Measurements from ENCODE around the gene RADIL.

Gene RADIL

DNA sequence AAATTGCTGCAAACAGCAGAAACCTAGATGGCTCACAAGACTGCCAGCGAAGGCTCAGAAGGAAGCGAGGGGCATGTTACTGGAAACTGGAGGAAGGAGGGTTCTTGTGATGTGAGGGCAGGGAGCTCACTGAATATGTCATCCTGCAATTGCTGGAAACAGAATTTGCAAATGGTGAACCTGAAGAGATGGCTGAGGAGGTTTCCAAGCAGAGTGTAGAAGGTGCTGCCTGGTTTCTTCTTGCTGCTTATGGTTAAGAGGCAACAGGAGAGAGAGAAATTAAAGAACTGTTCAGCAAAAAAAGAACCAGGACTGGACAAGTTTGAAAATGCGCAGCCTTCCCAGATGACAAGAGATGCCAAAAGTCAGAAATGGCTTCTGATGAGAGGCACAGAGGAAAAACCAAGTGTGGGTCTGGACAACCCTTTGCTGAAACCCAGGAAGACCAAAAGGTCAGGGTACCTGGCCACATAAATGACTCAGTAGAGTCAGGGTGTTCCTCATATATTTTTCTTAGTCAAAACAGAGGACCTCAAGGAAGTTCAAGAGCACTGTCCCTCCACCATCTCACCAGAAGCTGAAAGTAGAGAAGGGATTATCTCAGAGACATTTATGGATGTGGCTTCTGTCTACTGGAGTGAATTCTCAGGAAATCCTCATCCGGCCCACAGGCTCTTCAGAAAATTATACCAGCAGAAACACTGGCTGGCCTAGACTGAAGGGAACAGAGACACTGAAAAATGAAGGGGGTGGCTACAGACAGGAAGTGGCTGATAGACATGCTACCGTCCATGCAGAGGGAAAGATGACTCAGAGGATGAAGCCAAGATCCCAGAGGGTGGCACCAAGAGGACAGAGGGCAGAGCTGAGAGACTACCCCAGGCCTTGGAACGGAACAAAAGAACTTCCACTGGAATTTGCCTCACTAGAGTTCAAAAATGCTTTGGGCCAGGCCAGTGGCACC is 31.8 kb downstream of the RADIL start:
- in situ Hi-C loops (cut with MboI; ENCODE audit: low sequenced_read_pairs) = no loop called here

DNA sequence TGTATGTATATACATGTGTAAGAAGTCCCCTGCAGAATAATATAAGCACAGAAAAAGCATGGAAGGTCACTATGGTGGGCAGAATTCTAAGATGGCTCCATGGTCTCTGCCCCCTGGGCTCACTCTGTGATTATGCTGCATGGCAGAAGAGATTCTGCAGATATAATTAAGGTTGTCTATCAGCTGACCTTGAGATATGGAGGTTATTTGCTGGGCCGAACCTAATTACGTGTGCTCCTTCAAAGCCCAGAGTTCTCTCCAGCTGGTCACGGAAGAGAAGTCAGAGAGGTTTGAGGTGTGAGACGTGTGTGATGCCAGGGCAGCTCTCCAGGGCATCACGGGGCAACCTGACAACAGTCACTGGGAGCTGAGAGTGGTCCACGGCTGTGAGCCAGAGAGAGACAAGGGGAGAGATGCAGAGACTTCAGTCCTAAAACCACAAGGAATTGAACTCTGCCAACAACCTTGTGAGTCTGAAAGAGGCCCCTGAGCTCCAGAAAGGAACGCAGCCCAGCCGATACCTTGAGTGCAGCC is 33.2 kb downstream of the RADIL start:
- in situ Hi-C loops (cut with MboI; ENCODE audit: low sequenced_read_pairs) = no loop called here

DNA sequence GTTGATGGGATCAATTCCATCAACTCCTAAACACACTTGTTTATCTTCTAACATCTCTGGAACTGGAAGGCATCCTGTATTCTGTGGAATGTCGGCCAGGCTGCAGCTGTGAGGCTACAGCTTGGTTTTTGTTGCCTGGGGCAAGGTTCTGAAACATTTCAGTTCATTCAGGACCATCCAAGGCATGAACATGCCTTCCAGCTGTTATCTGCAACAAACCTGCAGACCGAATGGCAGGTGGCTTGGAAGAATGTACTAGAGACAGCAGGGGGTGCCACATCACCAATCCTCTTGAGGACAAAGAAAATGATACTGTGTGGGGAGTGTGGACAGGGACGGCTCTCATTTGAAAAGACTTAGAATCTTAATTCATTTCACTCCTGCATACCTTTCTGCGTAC is 34.1 kb downstream of the RADIL start:
- in situ Hi-C loops (cut with MboI; ENCODE audit: low sequenced_read_pairs) = loop anchor here (25.0 kb wide), 1 partner anchor 238 kb away; no protein-coding TSS in a partner anchor

DNA sequence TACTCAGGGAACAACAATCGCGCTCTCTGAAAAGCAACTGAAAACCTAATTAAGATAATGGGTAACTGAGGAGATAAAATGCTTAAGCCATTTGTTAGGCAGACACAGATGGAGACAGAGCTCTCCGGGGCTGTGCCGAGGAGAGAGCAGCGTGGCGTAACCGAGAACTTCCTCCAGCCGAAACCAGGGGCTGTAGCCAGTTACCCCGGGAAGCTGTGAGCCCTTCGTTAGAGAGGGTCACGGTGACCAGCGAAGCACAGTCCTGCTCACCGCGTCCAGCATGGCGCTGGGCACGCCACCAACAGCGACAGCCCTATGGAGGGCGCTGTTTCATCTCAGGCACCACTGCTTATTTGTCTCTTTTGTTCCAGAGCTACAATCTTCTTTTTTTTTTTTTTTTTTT is 37.8 kb downstream of the RADIL start:
- in situ Hi-C loops (cut with MboI; ENCODE audit: low sequenced_read_pairs) = loop anchor here (25.0 kb wide), 1 partner anchor 242 kb away; no protein-coding TSS in a partner anchor

DNA sequence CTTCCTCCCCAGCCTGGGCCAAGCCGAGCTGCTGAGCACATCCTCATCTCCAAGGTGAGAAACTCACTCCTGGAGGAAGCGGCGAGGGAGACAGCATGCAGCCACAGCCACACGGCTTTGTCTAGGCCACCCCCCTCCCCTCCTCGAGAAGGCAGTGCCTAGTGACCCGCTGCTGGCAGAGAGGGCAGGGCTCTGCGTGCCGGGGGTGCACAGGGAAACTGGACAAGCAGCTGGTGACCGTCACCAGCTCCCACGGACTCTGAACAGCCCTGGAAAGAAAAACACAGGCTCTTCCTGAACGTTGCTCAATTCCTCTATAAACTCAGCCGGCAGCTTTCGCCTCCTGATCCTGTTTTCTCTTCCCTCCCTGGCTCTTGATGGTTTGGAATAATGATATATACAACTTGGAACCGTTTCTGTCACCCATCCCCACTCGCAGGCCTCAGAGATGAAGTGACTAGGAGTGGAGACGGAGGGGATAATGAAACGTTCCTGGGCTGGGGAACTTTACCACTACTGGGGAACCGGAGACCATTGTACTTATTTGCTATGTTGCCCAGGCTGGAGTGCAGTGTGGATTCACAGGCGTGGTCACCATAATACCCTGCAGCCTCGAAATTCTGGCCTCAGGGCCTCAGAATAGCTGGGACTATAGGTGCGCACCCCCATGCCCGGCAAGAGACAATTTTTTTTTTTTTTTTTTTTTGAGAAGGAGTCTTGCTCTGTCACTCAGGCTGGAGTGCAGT is 41.0 kb downstream of the RADIL start:
- in situ Hi-C loops (cut with MboI; ENCODE audit: low sequenced_read_pairs) = loop anchor here (25.0 kb wide), 1 partner anchor 245 kb away; no protein-coding TSS in a partner anchor

DNA sequence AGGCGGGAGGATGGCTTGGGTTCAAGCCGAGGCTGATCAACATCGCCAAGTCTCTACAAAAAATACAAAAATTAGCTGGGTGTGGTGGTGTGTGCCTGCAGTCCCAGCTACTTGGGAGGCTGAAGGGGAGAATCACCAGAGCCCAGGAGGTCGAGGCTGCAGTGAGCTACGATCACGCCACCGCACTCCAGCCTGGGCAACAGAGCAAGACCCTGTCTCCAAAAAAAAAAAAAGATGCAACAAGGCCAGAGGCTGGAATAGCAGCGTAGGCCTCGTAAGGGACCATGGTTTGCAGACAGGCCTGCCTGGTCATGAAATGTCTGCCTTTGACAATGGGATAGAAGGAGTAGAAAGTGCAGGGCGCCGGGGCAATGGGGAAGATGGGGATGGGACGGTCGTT is 41.7 kb downstream of the RADIL start:
- in situ Hi-C loops (cut with MboI; ENCODE audit: low sequenced_read_pairs) = loop anchor here (25.0 kb wide), 1 partner anchor 245 kb away; no protein-coding TSS in a partner anchor

DNA sequence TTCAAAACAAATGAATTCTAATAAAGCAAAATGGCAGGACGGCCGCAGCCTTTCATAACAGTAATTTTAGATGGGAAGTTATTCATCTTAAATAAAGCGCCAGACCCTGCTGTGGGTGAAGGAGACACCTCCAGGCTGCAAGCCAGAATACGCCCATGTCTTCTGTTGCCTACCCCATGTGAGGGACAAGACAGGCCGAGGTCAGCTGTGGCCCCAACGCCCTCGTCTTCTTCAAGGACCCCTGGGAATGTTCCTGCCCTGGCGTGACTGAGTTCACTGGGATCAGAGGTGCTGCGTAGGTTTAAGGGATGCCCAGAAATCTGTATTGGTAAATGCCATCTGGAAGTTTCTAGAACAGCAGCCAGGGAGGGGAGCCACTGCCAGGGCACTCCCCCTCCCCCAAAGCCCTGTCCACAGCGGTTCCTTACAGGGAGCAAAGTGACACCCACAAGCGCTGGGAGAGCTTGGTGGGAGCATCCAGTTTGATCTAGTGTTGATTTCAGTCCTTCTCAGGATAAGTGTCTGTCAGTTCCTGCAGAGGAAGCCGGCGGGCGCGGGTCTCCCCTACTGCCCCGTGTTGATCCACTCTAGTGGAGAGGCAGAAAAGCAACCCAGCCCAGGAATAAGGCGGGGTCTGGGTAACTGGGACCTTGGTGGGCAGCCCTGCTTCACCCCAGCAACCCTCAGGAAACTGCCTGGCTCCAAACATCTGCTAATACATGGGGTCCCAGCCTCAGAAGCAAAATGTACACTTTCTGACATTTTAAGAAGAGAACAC is 42.3 kb downstream of the RADIL start:
- in situ Hi-C loops (cut with MboI; ENCODE audit: low sequenced_read_pairs) = loop anchor here (25.0 kb wide), 1 partner anchor 246 kb away; no protein-coding TSS in a partner anchor

DNA sequence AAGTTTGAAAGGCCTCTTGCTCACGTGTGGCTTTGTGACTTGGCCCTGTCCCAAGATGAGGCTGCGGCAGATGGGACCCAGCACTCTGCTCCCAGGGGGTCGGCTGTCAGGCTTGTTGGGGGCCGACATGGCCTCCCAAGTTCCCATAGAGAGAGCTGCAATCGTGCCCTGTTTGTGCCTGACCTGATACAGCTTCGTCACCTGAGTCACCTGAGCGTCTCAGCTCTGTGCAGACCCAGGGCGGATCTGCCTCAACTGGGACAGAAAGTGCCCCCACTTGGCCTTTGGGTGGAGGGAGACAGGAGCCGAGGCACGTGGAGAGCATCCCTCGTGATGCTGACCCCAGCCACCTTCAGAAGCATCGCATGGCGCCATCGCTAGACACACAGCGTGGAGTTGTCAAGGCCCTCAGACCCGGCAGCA is 43.4 kb downstream of the RADIL start:
- in situ Hi-C loops (cut with MboI; ENCODE audit: low sequenced_read_pairs) = loop anchor here (25.0 kb wide), 1 partner anchor 247 kb away; no protein-coding TSS in a partner anchor

DNA sequence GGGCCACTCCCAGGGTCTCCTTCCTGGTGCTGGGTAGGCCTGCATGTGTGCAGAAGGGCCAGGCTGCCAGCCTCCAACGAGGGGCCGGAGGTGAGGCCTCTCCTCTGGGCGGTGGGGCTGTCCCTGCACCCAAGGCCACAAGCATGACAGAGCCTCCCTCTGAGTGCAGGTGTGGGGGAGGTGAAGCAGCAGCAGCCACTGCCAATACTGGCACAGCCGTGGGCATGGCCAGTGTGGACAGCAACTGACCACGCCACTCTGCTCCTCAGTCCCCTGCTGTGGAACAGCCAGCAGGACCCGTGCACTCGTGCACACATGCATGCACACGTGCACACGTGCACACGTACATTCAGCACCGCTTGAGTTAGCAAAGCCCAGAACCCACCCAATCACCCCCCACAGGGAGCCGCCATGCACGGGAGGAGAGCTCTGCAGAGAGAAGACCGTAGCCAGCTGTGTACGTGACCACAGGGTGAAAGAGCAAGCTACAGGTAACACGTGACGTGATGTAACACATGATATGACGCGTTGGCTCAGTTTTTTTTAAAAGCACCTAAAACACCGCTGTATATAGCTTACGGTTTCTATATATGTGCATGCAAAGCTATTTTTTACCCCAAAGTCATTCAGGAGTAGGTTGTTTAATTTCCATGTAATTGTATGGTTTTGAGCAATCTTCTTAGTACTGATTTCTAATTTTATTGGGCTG is 44.7 kb downstream of the RADIL start:
- in situ Hi-C loops (cut with MboI; ENCODE audit: low sequenced_read_pairs) = loop anchor here (25.0 kb wide), 1 partner anchor 249 kb away; no protein-coding TSS in a partner anchor

DNA sequence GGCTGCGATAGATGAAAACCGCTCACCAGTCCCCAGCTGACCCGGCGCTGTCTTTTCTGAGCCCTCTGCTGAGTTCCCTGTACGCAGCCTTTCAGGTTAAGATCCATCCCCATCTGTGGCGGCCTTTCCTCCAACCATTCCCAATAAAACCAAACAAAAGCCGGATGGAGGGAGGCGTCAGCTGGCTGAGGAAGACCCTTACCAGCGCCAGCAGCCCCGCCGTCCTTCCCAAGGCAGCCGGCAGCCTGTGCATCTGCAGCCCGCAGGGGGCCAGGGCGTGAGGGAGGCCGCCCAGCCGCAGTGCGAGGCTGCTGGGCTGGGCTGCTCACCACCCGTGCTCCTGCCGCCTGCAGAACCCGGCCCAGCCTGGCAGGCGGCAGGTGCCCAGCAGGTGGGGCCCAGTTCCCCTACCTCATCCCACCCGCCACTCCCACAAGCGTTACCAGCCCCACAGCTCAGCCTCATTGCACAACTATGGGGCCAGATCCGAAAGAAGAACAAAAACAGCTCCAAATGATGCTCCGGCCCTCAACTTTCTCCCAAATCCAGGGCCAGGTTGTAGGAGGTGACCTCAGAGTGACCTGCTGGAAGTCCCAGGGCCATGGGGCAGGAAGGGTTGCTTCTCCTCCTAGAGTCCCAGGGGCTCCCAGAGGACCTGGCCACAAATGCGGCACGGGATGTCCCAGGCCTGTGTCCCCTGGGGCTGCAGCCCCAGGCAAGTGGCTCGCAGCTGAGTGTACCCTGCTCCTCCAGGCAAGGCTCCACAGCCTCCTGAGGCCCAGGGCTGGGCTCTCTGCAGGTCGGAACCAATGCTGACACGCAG is 45.5 kb downstream of the RADIL start:
- in situ Hi-C loops (cut with MboI; ENCODE audit: low sequenced_read_pairs) = loop anchor here (25.0 kb wide), 1 partner anchor 249 kb away; no protein-coding TSS in a partner anchor

DNA sequence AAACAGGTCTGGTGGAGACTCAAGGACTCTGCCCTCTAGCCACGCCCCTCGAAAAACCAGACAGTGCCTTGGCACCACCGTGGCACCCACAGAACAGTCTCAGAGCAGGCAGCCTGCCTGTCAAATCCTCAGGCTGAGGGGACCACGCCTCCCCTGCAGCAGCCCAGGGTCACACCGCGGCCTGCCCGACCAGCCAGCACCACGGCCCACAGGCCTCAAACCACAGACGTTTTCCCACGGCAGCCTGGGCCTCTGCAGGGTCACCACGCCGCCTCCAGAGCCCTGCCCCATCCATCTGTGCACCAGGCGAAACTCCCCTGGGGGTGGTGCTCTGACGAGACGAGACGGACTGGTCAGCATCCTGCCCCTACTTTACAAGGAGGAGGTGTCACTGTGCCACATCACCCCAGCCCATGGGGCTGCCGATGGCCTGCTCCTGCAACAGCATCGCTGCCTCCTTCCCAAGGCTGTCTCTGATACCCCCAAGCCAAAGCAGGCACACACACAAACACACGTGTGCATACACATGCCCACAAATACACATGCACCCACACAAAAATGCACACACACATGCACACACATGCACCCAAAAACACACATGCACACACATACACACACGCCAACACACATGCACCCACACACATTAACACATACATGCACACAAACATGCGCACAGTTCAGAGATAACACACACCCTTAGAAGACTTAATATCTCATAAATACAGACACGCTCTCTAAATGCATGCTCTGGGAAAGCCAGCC is 46.3 kb downstream of the RADIL start:
- in situ Hi-C loops (cut with MboI; ENCODE audit: low sequenced_read_pairs) = loop anchor here (25.0 kb wide), 1 partner anchor 250 kb away; no protein-coding TSS in a partner anchor

DNA sequence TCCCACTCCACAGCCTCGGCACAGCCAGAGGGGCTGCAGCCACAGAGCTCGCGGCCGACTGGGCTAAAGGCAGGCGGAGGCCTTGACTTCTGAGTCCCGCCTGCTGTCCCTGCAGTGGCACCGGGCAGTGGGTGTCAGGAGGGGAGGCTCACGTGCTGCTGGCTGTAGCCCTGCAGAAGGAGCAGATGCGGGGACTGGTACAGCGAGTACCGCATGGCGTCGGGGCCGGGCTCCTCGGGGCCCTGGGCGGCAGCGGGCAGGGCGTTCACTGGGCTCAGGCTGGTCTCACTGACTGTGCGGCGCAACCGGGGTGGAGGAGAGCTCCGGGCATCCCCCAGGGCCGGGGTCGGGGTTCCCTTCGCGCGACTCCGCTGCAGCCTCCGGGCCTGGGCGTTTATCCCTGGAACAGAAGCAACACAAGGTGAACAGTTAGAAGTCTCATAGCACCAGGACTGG is 47.3 kb downstream of the RADIL start:
- in situ Hi-C loops (cut with MboI; ENCODE audit: low sequenced_read_pairs) = loop anchor here (25.0 kb wide), 1 partner anchor 251 kb away; no protein-coding TSS in a partner anchor

DNA sequence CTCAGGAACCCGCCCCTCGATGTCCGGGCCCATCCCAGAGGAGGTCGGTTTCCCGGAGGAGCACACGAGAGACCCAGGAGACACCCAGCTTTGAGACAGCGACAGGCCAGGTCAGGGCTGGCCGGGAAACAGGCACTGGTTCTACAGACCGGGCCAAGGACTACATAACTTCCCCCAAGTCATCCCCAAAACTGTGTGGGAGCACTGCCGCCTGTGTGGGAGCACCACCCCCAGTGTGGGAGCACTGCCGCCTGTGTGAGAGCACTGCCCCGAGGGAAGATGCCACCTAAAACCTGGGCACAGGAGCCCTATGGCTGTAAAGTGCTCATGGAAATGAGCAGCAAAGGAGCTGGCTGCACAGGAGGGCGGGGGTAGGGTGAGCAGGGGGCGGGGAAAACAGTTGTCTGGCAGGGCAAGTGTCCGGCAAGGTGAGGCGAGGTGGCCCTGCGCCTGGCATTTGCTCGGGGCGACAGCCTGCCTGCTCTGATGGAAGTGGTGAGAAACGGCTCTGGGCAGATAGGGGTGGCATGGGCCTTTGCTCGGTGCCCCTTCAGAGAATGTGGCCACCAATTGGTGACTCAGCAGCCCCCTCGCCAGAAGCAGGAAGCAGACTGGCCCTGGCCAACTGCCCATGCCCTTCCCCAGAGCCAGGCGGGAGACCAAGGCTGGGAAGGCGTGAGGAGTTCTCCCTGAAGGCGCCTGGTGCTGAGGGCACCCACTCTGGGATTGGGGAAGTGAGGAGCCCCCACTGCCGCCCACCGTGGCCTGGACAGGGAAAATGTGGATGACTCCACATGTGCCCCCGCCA is 47.9 kb downstream of the RADIL start:
- in situ Hi-C loops (cut with MboI; ENCODE audit: low sequenced_read_pairs) = loop anchor here (25.0 kb wide), 1 partner anchor 252 kb away; no protein-coding TSS in a partner anchor

DNA sequence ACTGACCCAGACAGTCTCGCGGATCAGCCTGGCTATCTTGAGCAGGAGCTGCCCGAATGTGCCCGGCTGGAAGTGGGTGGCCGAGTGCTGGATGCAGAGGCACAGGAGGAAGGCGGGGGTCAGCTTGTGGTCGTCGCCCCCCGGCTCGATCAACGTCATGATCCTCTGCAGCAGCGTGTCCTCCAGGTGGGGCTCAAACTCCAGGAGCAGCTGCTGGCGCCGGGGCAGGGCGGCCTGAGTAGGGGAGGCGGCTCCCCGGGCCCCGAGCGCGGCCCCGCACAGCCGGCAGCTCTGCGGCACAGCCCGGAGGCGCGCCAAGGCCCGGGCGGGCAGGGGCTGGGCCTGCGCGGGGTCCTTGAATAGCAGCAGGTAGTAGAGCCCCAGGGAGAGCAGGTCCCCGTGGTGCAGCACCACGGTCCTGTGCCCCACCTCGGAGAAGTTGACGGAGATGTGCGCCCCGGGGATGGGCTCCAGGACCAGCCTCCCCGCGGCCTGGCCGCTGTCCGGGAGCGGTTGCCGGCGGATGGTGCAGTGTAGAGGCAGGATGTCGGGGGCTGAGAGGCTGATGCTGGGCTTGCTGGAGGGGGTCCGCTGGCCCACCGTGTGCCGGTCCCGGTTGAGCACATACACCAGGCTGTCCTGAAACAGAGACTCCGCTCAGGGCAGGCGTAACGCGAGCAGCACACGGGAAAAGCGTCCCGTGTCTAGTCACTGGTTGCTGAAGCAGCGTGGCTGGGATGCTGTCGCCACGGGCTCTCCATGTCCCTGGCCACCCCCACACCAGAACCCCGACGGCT is 48.7 kb downstream of the RADIL start:
- in situ Hi-C loops (cut with MboI; ENCODE audit: low sequenced_read_pairs) = loop anchor here (25.0 kb wide), 1 partner anchor 253 kb away; no protein-coding TSS in a partner anchor

DNA sequence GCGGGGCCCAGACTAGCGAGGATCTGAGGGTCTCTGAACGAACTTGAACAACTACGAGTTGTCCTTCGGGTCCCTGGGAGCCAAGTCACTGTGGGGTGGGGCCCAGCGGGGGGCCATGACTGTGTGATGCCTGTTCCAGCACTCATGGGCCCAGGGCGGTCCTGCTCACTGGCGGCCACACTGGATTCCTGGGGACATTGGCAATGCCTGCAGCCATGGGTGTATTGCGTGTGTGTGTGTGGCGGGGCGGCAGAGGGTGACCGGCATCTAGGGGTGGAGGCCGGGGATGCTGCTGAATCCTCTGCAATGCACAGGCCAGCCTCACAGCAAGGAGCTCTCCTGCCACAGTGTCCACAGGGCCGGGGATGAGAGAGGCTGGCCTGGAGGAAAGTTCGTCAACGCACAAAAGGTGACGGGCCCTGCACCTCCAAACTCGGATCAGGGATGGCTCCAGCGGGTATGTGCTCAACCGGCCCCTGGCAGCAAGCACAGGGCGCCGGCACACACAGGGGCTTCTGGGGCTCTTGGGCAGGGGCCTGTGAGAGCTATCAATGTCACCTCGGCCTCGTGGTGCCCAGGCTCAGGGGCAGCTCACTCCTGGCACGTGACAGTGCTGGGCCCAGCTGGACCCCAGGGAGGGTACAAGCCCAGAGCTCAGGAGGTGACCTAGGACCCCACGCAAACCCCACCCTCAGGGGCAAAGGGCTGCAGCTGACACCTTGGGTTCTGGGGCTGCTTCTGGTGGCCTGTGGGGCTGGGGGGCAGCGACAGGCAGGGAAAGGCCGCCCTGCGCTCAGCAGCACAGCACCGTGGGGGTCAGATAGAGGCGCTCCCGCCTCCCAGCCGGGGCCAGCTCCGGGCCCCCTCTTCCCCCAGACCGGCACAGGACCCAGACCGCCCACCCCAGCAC is 49.6 kb downstream of the RADIL start:
- in situ Hi-C loops (cut with MboI; ENCODE audit: low sequenced_read_pairs) = loop anchor here (25.0 kb wide), 1 partner anchor 253 kb away; no protein-coding TSS in a partner anchor

Measured in HL-60/S4 treated with phorbol 12-myristate 13-acetate at 8.2 ng/mL for 4 days and 3 days (cell line).